ENCODE data around the gene PARK7. TPM values are rescaled to one million over a fixed set of nuclear protein-coding genes. Genes with fewer than 3 reads are reported as not detected.
"Not testable (repeated sequence)": the region's sequence is repeated elsewhere in the genome, so short reads cannot be mapped to it uniquely, and the experiment has no call there.

Gene PARK7
- total and polyA plus RNA-seq, 2 experiments from 2014 or later, result 199 to 603 TPM

DNA sequence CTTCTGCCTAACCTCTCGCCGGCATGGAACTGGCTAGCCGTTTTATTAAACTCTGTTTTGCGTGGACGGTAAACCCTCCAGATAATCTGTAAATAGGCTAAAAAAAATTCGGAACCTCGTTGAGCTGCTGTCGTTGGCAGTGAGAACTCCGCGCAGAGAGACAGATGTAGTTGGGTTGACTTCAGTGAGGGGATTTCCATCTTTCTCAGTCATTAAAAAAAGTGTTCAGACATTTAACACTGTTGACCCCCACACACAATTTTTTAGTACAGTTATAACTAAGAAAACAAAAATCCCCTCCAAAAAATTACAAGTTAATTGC, 464 bp downstream of the PARK7 start:
- no peak for TF ChIP-seq CTCF (IDR thresholded peaks at IDR 0.05; ENCODE audit: low read depth, low read length)
- DNase-seq (ENCODE audit: low read depth in 1 of 2, low spot score in 1 of 2), result no peak
- Histone ChIP-seq H3K4me1 (ENCODE audit: low read depth) (peaks cover 9% of the 10 kb centered on the region), H3K4me3 (peak overlapping the region; percentile 80), H3K27ac (peak overlapping the region; percentile 83), H3K36me3 (peaks cover 27% of the 10 kb centered on the region), H3K9me3 (ENCODE audit: low read depth) (no peaks in the 10 kb centered on the region), H3K27me3 (no peaks in the 10 kb centered on the region)

- peaks cover 9% of the 10 kb centered on the region for H3K4me1 ChIP-seq (ENCODE audit: low read depth)
- H3K4me3 ChIP-seq, result peak overlapping the region; percentile 80
- H3K36me3 ChIP-seq, result peaks cover 32% of the 10 kb centered on the region
- no peak for DNase-seq (ENCODE audit: low read depth in 1 of 2, low spot score in 1 of 2)
- no peaks in the 10 kb centered on the region for H3K27me3 ChIP-seq
- peak overlapping the region; percentile 83 for H3K27ac ChIP-seq
- H3K9me3 ChIP-seq (ENCODE audit: low read depth), result no peaks in the 10 kb centered on the region
- no peak for TF ChIP-seq CTCF (IDR thresholded peaks at IDR 0.05; ENCODE audit: low read depth, low read length)
These were observed 1.3 kb downstream of the PARK7 start for GRCh38 chr1:7962636-7963377.

DNA sequence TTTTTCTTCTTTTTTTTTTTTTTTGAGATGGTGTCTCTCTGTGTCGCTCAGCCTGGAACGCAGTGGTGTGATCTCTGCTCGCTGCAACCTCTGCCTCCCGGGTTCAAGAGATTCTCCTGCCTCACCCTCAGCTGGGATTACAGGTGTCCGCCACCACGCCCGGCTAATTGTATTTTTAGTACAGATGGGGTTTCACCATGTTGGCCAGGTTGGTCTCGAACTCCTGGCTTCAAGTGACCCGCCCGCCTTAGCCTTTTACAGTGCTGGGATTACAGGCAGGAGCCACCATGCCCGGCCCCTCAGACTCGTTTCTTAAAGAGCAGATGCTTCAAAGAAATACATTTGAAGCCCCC, 1.8 kb downstream of the PARK7 start:
- H3K27ac ChIP-seq; H3K9me3 ChIP-seq (ENCODE audit: low read depth); H3K4me1 ChIP-seq (ENCODE audit: low read depth); H3K4me3 ChIP-seq; DNase-seq (ENCODE audit: low read depth in 1 of 2, low spot score in 1 of 2); H3K27me3 ChIP-seq: not testable (repeated sequence)
- peaks cover 33% of the 10 kb centered on the region for H3K36me3 ChIP-seq

GRCh38 chr1:7963841-7964240, 2.3 kb downstream of the PARK7 start:
- H3K4me1 ChIP-seq (ENCODE audit: low read depth); H3K27ac ChIP-seq; H3K4me3 ChIP-seq; H3K9me3 ChIP-seq (ENCODE audit: low read depth); H3K27me3 ChIP-seq; DNase-seq (ENCODE audit: low read depth in 1 of 2, low spot score in 1 of 2): not testable (repeated sequence)
- peaks cover 38% of the 10 kb centered on the region for H3K36me3 ChIP-seq

DNA sequence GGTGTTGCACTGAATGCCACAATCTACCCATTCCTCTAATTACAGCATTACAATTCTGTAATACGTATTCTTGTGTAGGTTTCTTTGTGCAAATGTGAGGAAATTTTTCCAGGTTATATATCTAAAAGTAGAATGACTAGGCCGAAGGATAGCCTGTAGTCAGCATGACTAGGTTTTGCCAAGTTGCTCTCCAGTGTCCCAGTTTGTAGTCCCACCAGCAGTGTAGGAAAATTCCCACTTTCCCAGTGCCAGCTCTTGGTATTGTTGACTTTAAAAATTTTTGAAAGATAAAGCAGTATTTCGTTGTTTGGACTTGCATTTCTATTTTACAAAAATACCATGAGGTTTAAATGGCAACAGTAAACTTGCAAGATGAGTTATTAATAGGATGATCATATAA, 3.0 kb downstream of the PARK7 start:
- no peak overlapping the region for H3K27ac ChIP-seq
- no peak overlapping the region for H3K4me3 ChIP-seq
- peaks cover 9% of the 10 kb centered on the region for H3K4me1 ChIP-seq (ENCODE audit: low read depth)
- H3K27me3 ChIP-seq, result no peaks in the 10 kb centered on the region
- no peaks in the 10 kb centered on the region for H3K9me3 ChIP-seq (ENCODE audit: low read depth)
- TF ChIP-seq CTCF (IDR thresholded peaks at IDR 0.05; ENCODE audit: low read depth, low read length), result no peak
- no peak for DNase-seq (ENCODE audit: low read depth in 1 of 2, low spot score in 1 of 2)
- peaks cover 44% of the 10 kb centered on the region for H3K36me3 ChIP-seq

DNA sequence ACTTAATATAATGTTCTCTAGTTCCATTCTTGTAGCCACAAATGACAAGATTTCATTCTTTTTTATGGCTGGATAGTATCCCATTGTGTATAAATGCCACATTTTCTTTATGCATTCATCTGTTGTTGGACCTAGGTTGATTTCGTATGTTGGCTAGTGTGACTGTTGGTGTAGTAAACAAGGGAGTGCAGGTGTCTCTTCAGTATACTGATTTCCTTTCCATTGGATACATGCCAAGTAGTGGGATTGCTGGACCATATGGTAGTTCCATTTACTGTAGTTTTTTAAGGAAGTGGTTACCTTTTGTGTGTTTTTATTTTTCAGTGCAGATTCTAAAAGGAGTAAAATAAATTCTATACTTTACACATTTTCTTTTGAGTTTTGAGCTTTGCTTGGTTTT, 5.7 kb downstream of the PARK7 start:
- Histone ChIP-seq H3K27me3 (no peaks in the 10 kb centered on the region), H3K27ac (no peak overlapping the region), H3K36me3 (peaks cover 62% of the 10 kb centered on the region), H3K4me3 (no peak overlapping the region), H3K9me3 (ENCODE audit: low read depth) (no peaks in the 10 kb centered on the region), H3K4me1 (ENCODE audit: low read depth) (peaks cover 7% of the 10 kb centered on the region)
- no peak for DNase-seq (ENCODE audit: low read depth in 1 of 2, low spot score in 1 of 2)
- TF ChIP-seq CTCF (IDR thresholded peaks at IDR 0.05; ENCODE audit: low read depth, low read length), result no peak

GRCh38 chr1:7967651-7968050, 6.1 kb downstream of the PARK7 start:
- Histone ChIP-seq H3K36me3 (peaks cover 63% of the 10 kb centered on the region), H3K9me3 (ENCODE audit: low read depth) (no peaks in the 10 kb centered on the region), H3K4me1 (ENCODE audit: low read depth) (peaks cover 3% of the 10 kb centered on the region), H3K4me3 (no peak overlapping the region), H3K27ac (no peak overlapping the region), H3K27me3 (no peaks in the 10 kb centered on the region)
- no peak for DNase-seq (ENCODE audit: low read depth in 1 of 2, low spot score in 1 of 2)
- TF ChIP-seq CTCF (IDR thresholded peaks at IDR 0.05; ENCODE audit: low read depth, low read length), result no peak

Measured in cardiac muscle cell (in vitro differentiated cells and primary cell).